Endodermal cell (in vitro differentiated cells): ENCODE measurements around the gene TFPT. TPM values are rescaled to one million over a fixed set of nuclear protein-coding genes. Genes with fewer than 3 reads are reported as not detected.
A peak's percentile ranks its signal among the peaks of the same experiment; 100 is the strongest.

Experiments used
- DNase-seq: peaks from one replicate; pipeline ENCODE4 v3.0.0-alpha.2; 2017
- H3K27ac ChIP-seq: 2 replicates; pipeline ENCODE4 v1.5.1; 2013; ENCODE audit warnings: mild to moderate bottlenecking, low read depth, low read length, moderate library complexity
- H3K27me3 ChIP-seq: 2 replicates; pipeline ENCODE4 v1.6.1; 2013; ENCODE audit warnings: mild to moderate bottlenecking, low read length, moderate library complexity; ENCODE audit not compliant: insufficient read depth, control insufficient read depth, poor library complexity, severe bottlenecking
- H3K36me3 ChIP-seq: 2 replicates; pipeline ENCODE4 v1.7.0; 2013; ENCODE audit warnings: mild to moderate bottlenecking, low read length, moderate library complexity; ENCODE audit not compliant: control insufficient read depth, insufficient read depth
- H3K4me1 ChIP-seq: one replicate; pipeline ENCODE4 v1.7.0; 2013; ENCODE audit warnings: low read length; ENCODE audit not compliant: control insufficient read depth, insufficient read depth
- H3K4me3 ChIP-seq: 2 replicates; pipeline ENCODE4 v1.5.1; 2013; ENCODE audit warnings: mild to moderate bottlenecking, low read length, moderate library complexity
- H3K9ac ChIP-seq: 2 replicates; pipeline ENCODE4 v1.6.1; 2013; ENCODE audit warnings: mild to moderate bottlenecking, low read length, moderate library complexity; ENCODE audit not compliant: poor library complexity, severe bottlenecking; ENCODE audit errors: extremely low read depth
- H3K9me3 ChIP-seq: 2 replicates; pipeline ENCODE4 v1.6.1; 2013; ENCODE audit warnings: mild to moderate bottlenecking, low read length, moderate library complexity; ENCODE audit not compliant: control insufficient read depth
- H3K27ac Mint-ChIP-seq: 2 replicates; pipeline ENCODE4 v1.8.0; 2020; ENCODE audit warnings: mixed read lengths
- H3K27me3 Mint-ChIP-seq: 2 replicates; pipeline ENCODE4 v1.8.0; 2021; ENCODE audit warnings: mild to moderate bottlenecking, mixed read lengths; ENCODE audit not compliant: insufficient read depth
- H3K36me3 Mint-ChIP-seq: 2 replicates; pipeline ENCODE4 v1.8.0; 2020; ENCODE audit warnings: low read depth, mixed read lengths
- H3K4me1 Mint-ChIP-seq: 2 replicates; pipeline ENCODE4 v1.8.0; 2020; ENCODE audit warnings: mixed read lengths
- H3K4me3 Mint-ChIP-seq: 2 replicates; pipeline ENCODE4 v1.8.0; 2020; ENCODE audit warnings: mild to moderate bottlenecking, moderate library complexity, mixed read lengths
- H3K9me3 Mint-ChIP-seq: 2 replicates; pipeline ENCODE4 v1.8.0; 2020; ENCODE audit warnings: mild to moderate bottlenecking, mixed read lengths
- CTCF ChIP-seq: fragments of 200-600 bp; sonication (generic); conservative IDR thresholded peaks from 2 replicates; pipeline ENCODE4 v1.5.0; 2021; ENCODE audit warnings: antibody characterized with exemption, mild to moderate bottlenecking
- WGBS, 2 experiments: methylation state at CpG; one replicate each; pipeline versions ENCODE4 v1.1.5 to v1.1.7; 2013; ENCODE audit warnings: missing lambda C conversion rate in 2 of 2, mixed read lengths in 1 of 2; ENCODE audit not compliant: insufficient coverage in 1 of 2, insufficient read length in 1 of 2; 5-methylcytosine and 5-hydroxymethylcytosine counted together
- total RNA-seq, 2 donors: library from RNA; stranded (reverse); fragmentation: NEBNext Ultra II Directional in 1 of 2; extraction: Animal tissue kit (Norgen Biotek cat#: 25700) in 1 of 2; gene quantifications; 2 replicates in 1 of 2; 3 replicates in 1 of 2; pipeline ENCODE4 v1.2.1, GENCODE V29; 2021

Gene TFPT
- total RNA-seq, 2 donors from 2014 or later = 19.5 to 21.6 TPM

- Mint-ChIP-seq H3K27ac (peak overlapping the region; percentile 98), H3K9me3 (peaks cover 3% of the 10 kb centered on the region), H3K4me3 (peak overlapping the region; percentile 91), H3K4me1 (peaks cover 7% of the 10 kb centered on the region), H3K27me3 (peaks cover 27% of the 10 kb centered on the region), H3K36me3 (peaks cover 18% of the 10 kb centered on the region)
- Histone ChIP-seq H3K4me1 (no peaks in the 10 kb centered on the region), H3K9me3 (no peaks in the 10 kb centered on the region), H3K9ac (peak overlapping the region; percentile 82), H3K36me3 (peaks cover 13% of the 10 kb centered on the region), H3K27ac (peak overlapping the region; percentile 36), H3K4me3 (peak overlapping the region; percentile 88), H3K27me3 (no peaks in the 10 kb centered on the region)
- DNase-seq = no peak
- no peak for TF ChIP-seq CTCF
- WGBS, 2 experiments = 71 to 78% methylated on average over 12 to 13 of the region's 13 CpGs
Observed at GRCh38 chr19:54160854-54161253, 45.4 kb upstream of the TFPT start.

- WGBS, 2 experiments = 4% methylated on average over 14 to 28 of the region's 28 CpGs
- Mint-ChIP-seq H3K9me3 (peaks cover 3% of the 10 kb centered on the region), H3K4me3 (peak overlapping the region; percentile 91), H3K27ac (peak overlapping the region; percentile 98), H3K27me3 (peaks cover 22% of the 10 kb centered on the region), H3K4me1 (peaks cover 7% of the 10 kb centered on the region), H3K36me3 (peaks cover 20% of the 10 kb centered on the region)
- Histone ChIP-seq H3K36me3 (peaks cover 17% of the 10 kb centered on the region), H3K4me3 (peak overlapping the region; percentile 88), H3K9ac (peak overlapping the region; percentile 82), H3K27me3 (no peaks in the 10 kb centered on the region), H3K27ac (peak overlapping the region; percentile 36), H3K9me3 (no peaks in the 10 kb centered on the region), H3K4me1 (no peaks in the 10 kb centered on the region)
- no peak for DNase-seq
- no peak for TF ChIP-seq CTCF
Observed at GRCh38 chr19:54160182-54160811, 44.8 kb upstream of the TFPT start.

GRCh38 chr19:54159352-54160181, 44.1 kb upstream of the TFPT start, which contains the start of gene LENG1:
Gene LENG1, minus strand, starts transcription at chr19:54159721. Its CDS starts 26 bp downstream, at chr19:54159695.
- Mint-ChIP-seq H3K36me3 (peaks cover 26% of the 10 kb centered on the region), H3K9me3 (peaks cover under 1% of the 10 kb centered on the region), H3K4me1 (peaks cover 7% of the 10 kb centered on the region), H3K27me3 (peaks cover 21% of the 10 kb centered on the region), H3K4me3 (peak within 1 kb of the TSS; percentile 91), H3K27ac (peak within 1 kb of the TSS; percentile 98)
- H3K27ac ChIP-seq = peak within 1 kb of the TSS; percentile 89
- peak within 1 kb of the TSS; percentile 99 for H3K4me3 ChIP-seq
- H3K9ac ChIP-seq = peak within 1 kb of the TSS; percentile 82
- DNase-seq = peak; percentile 100
- H3K36me3 ChIP-seq = peaks cover 24% of the 10 kb centered on the region
- no peaks in the 10 kb centered on the region for H3K27me3 ChIP-seq
- H3K4me1 ChIP-seq = no peaks in the 10 kb centered on the region
- peak; percentile 65 for TF ChIP-seq CTCF
- WGBS, 2 experiments = 0% methylated on average over 47 to 72 of the region's 72 CpGs
- no peaks in the 10 kb centered on the region for H3K9me3 ChIP-seq
